Right renal pelvis (tissue), 4 donors: Measurements from ENCODE around the gene SP4. TPM values are rescaled to one million over a fixed set of nuclear protein-coding genes. Genes with fewer than 3 reads are reported as not detected.

Experiments
- DNase-seq, 4 donors: peaks; one replicate each; pipeline ENCODE4 v3.0.0-alpha.2; 2013; ENCODE audit warnings: low read depth in 4 of 4, low spot score in 3 of 4, missing footprints in 1 of 4
- polyA plus RNA-seq, 4 donors: library from polyadenylated mRNA; unstranded; fragments of 120-200 nt; gene quantifications; one replicate each; pipeline ENCODE4 v1.2.1, GENCODE V29; 2013; ENCODE audit not compliant: insufficient read length in 4 of 4

Gene SP4
- polyA plus RNA-seq, 4 donors = 13.1 to 17.8 (median 16.7) TPM

DNA sequence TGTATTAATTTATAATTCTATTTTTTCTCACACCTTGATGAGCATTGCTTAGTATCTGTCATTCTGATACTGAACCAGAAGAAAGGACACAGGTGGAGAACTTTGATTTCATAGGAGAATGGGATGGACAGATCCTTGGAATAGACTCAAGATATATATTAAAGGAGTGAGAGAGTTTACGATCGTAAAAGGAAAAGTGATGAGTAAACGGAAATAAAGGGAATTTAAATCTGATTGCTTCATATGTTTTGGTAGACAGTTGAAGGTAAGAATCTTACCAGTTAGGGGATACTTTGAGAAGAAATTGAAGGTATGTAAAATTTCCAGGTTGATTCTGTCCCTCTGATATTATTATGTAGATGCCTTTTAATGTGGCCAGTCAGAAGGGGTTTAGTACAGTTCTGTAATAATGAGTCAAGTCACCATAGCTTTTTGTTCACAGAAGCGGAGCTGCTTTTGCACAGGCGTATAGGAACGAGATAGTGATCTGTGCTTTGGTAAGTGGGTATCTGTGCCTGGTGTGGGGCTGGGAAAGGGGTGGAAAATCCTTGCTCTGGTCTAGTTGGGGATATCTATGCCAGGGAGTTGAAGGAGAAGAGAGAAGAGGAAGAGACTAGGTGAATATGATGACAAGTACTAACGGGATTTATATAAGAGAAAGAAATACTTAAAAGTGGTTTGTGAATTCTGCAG lies 15.4 kb downstream of the SP4 start:
- DNase-seq = no peak

DNA sequence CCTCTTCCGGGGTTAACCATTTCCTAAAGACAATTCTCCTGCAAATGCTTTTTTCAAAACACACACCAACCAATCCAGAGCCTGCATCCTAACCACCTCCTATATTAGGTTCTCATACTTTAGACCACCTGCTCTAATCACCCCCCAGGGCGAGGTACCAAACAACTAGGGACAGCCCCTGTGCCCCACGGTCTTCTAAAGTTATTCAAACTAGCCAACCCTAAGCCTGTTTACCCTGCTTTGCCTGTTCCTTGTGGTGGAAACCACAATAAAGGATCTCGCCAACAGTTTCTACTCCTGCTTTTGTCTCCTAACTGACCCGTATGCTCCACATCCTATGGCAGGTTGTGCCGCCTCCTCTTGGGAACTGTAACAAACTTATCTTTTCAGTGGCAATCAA lies 21.1 kb downstream of the SP4 start:
- DNase-seq = no peak

DNA sequence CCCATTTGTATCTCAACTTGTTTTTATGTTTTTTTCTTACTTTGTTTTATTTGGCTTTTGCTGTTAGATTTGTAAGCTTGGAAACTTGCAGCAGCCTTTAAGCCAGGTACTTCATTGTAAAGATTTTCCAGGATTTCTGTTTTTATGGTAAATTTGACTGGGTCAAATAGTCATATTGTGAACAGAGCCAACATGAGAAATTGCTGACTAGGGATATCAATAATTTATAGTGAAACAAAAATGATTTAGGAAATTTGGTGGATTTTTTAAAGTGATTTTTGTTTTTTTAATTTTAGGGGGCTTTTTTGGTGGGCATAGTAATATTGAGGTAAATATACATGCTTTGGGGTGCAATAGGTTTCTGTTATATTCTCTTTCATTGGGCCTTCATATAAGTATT lies 22.2 kb downstream of the SP4 start:
- DNase-seq = no peak

DNA sequence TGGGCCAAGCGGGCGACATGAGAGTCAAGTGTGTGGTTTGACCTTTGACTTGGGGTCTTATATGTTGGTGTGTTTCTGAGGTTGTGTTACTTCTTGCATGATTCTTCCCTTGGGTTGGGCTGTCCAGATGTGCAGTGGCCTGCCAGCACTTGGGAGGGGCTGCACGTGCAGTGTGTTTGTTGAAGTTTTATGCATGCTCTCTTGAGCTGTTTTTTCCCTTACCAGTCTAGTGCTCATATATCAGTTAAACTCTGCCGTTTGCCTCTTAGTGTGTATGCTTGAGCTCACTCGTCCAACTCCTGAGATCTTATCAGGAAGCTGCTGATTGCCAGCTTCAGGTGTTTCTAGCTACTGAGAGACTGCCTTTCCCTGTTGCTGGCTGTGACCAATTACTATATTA lies 23.1 kb downstream of the SP4 start:
- DNase-seq = no peak

DNA sequence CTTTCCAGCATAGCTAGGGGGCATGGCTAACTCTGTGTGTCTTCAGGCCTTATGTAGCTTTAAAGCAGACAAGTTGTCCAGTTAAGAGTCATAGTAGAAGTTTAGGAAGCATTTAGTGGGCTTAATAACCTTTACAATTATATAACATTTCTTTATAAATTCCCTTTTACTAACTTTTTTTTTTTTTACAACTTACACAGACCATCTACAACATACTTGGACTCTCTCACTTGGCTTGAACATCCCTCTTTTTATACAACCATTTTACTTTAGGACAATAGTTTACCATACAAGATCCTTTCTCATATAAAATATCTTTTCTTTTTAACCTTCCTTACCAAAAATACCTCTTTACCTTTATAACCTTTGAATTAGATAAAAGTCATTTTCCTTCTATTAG lies 26.3 kb downstream of the SP4 start:
- DNase-seq = no peak

DNA sequence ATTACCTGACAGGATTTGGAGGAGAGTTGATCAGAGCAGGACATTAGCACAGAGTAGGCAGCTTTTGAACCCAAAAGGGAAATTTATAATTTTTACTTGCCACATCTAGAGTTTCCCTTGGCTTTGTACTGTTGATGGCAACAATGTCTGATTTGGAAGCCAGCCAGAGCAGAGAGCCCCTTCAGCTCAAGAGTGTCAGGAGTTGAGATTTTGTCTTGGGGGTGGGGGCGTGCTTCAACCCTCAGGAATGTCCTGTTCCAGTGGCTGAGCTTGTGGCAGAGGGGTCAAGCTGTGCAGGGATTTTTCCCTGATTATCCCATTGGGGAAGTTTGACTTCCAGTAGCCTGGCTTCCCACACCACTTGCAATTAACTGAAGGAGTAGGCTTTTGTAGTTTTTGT lies 27.0 kb downstream of the SP4 start:
- DNase-seq = no peak

DNA sequence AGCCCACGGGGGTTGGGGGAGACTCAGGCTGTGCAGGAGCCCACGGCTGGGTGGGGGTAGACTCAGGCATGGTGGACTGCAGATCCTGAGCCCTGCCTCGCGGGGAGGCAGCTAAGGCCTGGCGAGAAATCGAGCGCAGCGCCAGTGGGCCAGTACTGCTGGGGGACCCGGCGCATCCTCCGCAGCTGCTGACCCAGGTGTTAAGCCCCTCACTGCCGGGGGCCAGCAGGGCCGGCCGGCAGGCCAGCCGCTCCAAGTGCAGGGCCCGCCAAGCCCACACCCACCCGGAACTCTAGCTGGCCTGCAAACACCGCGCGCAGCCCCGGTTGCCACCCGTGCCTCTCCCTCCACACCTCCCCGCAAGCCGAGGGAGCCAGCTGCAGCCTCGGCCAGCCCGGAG lies 33.4 kb downstream of the SP4 start:
- no peak for DNase-seq

DNA sequence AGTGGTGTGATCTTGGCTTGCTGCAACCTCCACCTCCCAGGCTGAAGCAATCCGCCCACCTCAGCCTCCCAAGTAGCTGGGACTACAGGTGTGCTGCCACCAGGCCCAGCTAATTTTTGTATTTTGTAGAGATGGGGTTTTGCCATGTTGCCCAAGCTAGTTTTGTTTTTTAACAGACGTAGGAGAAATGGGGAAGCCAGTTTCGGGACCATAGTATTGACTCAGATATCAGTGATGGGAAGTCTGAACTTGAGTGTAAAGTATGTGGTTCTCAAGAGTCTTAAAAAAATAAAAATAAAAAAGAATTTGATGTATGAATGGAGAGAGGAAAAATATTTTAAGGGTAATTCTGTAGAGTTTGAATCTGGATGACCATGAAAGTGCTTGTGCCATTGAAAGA lies 34.2 kb downstream of the SP4 start:
- no peak for DNase-seq

DNA sequence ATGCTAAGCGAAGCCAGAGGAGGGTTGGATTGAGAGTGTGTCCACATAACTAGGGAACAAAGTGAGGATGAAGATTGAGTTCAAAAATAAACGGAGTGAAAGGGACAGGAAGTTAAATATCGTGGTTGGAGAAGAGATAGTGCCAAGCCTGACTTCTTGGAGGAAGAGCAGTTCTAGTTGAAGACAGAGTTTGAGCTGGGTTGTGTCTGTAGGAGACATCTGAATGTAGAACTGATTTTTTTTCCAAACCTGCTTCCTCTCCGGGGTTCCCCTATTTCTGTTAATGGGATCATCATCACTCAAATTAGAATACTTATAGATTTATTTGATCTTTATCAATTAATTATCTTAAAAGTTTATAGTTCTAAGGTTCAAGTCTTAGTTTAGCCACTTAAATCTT lies 35.6 kb downstream of the SP4 start:
- no peak for DNase-seq

DNA sequence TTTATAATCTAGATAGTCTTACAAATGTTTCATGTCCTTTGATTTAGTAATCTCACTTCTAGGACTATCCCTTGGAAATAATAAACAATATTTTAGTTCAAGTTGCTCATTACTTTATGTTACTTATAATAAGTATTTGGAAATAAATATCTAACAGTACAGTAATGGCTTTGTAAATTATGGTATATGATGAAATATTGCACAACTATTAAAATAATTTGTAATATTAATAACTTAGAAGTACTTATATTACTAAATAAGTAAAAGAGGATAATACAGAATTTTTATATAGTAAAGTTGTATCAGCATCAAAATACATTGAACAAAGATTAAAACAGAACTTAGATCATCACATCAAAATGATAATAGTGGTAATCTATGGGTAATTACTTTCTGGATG lies 41.1 kb downstream of the SP4 start:
- no peak for DNase-seq

DNA sequence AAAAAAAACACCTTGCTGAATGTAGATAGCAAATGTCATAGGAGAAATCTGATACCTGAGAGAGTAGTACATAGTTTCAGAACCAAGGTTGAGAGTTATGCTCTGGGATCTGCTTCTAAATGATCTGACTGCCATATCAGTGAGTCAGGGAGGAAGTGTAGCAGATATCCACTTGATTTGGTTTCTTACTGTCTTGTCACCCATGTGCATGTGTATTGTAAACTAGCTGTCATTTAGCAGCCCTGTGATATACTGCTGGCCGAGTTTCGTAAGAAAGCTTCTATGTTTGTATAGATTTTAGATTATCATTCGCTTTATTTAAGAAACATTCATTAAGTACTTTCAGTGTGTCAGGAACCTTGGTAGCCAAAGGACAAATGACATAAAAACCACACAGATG lies 42.0 kb downstream of the SP4 start:
- DNase-seq = no peak

DNA sequence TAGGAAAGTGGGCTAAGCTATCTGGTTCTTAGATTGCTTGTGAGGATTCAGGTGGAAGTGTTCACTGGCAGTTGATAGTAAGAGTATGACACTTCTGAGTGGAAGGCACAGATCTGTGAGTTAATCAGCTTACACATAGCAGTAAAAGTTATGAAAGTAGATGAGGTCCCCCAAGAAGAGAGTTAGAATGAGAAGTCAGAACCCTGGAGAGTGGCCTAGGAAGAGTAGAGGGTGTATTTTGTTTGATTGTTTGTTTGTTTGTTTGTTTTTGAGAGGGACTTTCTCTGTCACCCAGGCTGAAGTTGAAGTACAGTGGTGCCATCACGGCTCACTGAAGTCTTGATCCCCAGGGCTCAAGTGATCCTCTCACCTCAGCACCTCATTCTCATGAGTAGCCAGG lies 44.1 kb downstream of the SP4 start:
- DNase-seq = no peak

DNA sequence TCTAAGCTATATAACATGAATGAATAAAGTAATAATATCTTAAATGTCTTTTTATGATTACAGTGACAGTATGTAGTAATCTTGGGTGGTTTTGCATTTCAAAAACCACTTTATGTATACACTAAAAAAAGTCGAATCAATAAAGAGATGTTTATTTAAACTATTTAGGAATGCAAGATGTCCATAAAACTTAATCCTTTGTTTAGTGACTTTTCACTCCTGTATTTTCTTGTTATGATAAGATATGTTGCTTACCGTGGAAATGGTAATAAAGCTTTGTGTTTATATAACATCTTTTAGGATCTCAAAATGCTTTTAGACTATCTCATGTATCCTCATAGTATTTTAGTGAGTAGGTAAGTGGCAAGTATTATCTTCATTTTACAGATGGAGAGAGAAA lies 48.5 kb downstream of the SP4 start:
- no peak for DNase-seq

DNA sequence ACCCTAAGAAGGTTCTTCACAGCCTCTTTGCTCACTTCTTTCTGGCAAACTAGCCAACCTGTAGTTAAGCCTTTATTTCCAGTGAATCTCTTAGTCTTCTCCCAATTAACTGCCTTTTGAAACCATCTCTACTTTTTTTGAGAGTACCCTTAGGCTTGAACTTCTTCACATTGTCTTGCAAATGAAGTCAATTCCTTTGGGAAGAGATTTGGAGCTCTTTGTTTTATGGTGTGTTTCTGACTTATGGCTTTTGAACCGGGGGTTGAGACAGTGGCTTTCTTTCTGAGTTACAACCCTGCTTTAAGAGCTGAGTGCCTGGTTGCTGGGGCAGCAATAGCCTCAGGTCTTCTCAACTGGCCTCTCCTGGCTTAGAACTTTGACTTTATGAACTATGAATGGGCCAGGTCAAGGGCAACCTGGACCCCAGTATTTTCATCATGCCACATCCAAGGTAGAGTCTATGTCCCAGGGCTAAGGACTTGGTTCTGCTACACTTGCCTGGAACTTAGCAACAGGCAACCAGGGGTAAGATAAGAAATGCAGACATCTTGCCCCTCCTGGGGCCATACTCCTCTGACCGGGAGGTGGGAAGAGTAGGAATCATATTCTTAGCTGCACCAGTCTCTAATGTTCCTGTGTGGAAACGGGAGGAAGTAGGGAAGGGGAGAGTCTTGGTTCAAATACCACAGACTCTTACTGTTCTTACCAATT lies 53.0 kb downstream of the SP4 start:
- no peak for DNase-seq

DNA sequence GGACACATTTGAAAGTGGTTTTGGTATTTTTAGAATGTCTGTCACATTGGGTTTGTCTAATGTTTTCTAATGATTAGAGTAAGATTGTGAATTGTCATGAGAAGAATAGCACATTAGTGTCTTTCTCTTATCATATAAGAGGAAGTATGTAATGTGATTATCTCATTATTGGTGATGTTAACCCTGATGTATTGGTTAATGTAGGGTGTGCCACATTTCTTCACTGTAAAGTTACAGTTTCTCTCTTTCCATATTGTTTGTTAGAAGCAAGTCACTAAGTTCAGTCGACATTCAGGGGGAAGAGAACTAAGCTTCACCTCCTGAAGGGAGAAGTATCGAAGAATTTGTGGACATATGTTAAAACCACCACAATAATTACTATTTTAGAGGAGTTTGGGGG lies 58.6 kb downstream of the SP4 start:
- DNase-seq = no peak

DNA sequence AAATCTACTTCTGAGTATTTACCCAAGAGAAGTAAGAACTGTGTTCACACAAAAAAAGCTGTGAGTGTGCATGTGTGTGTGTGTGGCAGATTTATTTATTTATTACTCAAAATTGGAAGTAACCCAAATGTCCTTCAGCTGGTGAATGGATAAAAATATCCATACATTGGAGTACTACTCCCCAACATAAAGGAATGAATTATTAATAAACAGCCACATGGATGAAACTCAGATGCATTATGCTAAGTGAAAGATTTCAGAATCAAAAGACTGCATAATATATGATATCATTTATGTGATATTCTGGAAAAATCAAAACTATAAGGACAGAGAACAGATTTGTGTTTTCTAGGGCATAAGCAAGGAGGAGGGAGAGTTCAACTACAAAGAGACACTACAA lies 67.8 kb downstream of the SP4 start:
- no peak for DNase-seq

DNA sequence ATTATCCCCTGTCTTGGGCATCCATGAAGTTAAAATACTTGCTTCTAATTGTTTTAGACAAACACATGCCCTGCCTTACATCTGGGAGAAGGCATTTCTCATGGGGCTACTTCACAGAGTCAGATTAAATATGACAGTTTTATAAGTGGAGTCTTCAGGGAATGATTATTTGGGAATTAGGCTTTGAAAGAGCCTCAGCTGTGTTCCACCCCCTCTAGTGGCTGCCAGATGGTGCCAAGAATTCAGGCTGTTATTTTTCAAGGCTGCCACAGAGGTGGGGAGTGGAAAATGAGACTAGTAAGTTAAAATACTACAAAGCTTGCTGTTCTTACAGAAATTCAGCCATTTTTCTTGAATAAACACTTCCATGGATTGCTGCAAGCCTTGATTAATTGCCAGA lies 69.2 kb downstream of the SP4 start:
- no peak for DNase-seq

DNA sequence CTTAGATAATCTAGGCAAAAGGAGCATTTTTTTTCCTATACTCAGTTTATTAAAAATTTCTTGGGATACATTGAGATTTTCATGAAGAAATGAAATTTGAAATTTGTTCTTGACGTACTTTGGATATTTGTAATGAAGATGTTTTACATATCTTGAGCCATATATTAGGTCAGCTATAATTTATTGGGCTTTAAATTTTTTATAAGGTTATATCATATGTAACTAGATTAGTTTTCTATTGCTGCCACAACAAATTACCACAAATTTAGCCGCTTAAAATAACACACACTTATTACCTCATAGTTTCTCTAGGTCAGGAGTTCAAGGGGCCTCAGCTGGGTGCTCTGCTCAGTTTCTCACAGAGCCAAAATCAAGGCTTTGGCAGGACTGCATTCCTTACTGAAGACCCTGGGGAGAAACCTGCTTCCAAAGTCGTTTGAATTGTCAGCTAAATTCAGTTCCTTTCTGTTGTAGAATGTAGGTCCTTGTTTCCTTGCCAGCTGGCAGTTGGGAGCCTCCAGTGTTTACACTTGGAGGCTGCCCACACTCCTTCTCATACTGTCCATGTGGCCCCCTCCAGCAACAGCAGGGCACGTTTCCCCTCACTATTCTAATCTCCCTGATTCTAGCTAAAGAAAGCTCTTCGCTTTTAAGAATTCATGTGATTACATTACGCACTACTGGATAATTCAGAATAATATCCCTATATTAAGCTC lies 72.4 kb downstream of the SP4 start:
- DNase-seq = no peak

DNA sequence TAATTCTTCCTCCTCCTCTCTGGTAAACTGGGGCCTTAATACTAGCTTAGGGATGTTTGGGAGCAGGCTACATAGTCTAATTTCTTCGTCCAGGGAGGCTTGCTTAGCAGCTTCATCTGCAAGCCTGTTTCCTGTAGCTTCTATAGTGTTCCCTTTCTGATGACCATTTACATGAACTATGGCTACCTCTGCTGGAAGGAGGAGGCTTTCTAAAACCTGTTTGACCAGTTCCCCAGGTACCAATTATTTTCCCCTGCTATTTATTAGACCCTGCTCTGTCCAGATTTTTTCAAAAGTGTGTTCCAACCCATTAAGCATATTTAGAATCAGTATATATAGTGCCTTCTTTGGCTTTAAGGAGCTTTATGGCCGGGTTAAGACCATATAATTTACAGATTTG lies 76.1 kb downstream of the SP4 start:
- peak in 2 of 4 donors; percentile 10 to 17 for DNase-seq

DNA sequence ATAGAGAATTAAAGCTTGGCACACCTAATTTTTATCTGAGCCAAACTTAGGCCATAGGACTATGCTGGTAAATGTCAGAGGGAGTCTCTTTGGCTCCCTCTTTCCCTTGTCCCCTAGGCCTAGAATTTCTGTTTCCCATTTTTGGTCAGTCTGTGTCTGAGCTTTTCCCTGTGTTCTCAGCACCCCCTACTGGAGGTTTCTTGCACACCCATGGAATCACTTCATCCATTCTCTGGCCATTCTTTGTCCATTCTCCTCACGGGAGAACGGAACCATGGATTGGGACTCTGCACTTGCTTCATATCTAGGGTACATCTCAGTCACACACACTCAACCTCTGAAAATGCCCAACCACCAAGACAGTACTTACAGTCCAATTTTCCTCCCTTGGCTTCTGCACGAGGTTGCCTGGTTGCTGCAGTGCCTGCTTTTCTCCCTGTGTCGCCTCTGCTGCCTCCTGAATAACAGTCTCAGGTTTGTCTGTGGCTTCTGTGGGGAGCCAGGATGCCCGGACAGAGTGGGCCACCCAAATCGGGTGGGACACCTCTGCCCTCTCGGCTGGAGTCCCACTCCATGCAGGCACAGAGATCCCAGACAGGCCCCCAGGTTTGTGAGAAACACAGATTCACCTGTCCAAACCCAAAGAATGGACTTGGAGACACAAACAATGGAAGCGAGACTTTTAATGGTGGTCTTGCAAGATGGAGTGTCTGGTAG lies 79.9 kb downstream of the SP4 start:
- DNase-seq = no peak

DNA sequence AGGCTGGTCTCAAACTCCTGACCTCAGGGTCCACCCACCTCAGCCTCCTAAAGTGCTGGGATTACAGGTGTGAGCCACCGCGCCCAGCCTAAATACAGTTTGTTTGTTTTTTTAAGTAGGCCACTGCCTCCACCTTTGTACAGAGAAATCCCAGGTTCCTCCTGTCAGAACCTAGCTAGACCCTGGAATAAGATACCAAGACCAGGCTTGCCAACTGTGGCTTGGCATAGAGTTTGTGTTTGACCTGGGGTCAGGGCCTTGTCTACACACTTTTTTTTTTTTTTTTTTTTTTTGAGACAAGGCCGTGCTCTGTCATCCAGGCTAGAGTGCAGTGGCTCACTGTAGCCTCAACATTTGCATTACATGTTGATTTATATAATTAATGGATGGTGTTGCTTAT lies 80.7 kb downstream of the SP4 start:
- no peak for DNase-seq
